ENCODE results near the gene NOTCH2. TPM values are rescaled to one million over a fixed set of nuclear protein-coding genes. Genes with fewer than 3 reads are reported as not detected.
"Not testable (repeated sequence)": the region's sequence is repeated elsewhere in the genome, so short reads cannot be mapped to it uniquely, and the experiment has no call there.

Gene NOTCH2
- polyA plus RNA-seq, 3 donors, result 47.3 to 108 (median 86.6) TPM

- H3K27me3 ChIP-seq (ENCODE audit: control insufficient read depth in 2 of 2, insufficient read depth in 2 of 2, low read length in 2 of 2); H3K36me3 Mint-ChIP-seq; intact Hi-C loops (cut with micrococcal nuclease); H3K9me3 ChIP-seq (replicated peaks in 1 of 2; ENCODE audit: control insufficient read depth in 1 of 2, insufficient read depth in 1 of 2, low read length in 2 of 2); H3K4me2 ChIP-seq (replicated peaks; ENCODE audit: extremely low read depth, low read length, poor library complexity, severe bottlenecking); DNase-seq; H3K4me1 ChIP-seq (ENCODE audit: control insufficient read depth in 1 of 2, insufficient read depth in 2 of 2, low read length in 2 of 2); H3K36me3 ChIP-seq (replicated peaks in 1 of 2; ENCODE audit: control insufficient read depth in 1 of 2, insufficient read depth in 2 of 2, low read length in 2 of 2); H3K9me3 Mint-ChIP-seq; H3K27me3 Mint-ChIP-seq (ENCODE audit: low read depth in 3 of 3); H2AFZ ChIP-seq (ENCODE audit: insufficient read depth, low read depth, low read length, poor library complexity, severe bottlenecking): not testable (repeated sequence)
- Mint-ChIP-seq H3K27ac (peak overlapping the region in 2 of 7 donors; percentile 72 to 74), H3K4me3 (peak overlapping the region; percentile 47 to 76), H3K4me1 (peaks cover 16% of the 10 kb centered on the region)
- Histone ChIP-seq H3K27ac (ENCODE audit: low read depth in 1 of 2, low read length in 2 of 2) (peak overlapping the region in 1 of 2 donors; percentile 51), H4K20me1 (ENCODE audit: insufficient read depth, low read length) (peaks cover 11% of the 10 kb centered on the region), H3K9ac (ENCODE audit: insufficient read depth, low read length, poor library complexity, severe bottlenecking) (peak overlapping the region; percentile 65), H3K4me3 (replicated peaks in 1 of 3; ENCODE audit: low read depth in 2 of 3, low read length in 3 of 3) (peak overlapping the region; percentile 35 to 83 (median 60)), H3K79me2 (ENCODE audit: insufficient read depth, low read length) (peaks cover 29% of the 10 kb centered on the region)
- WGBS (ENCODE audit: insufficient coverage), result no CpG with 5 or more reads among the region's 28 CpGs
Measured at GRCh38 chr1:120068683-120069066, 787 bp downstream of the NOTCH2 start.

- H3K27me3 ChIP-seq (ENCODE audit: control insufficient read depth in 2 of 2, insufficient read depth in 2 of 2, low read length in 2 of 2); H3K4me1 Mint-ChIP-seq; H3K9ac ChIP-seq (ENCODE audit: insufficient read depth, low read length, poor library complexity, severe bottlenecking); intact Hi-C loops (cut with micrococcal nuclease); H3K4me1 ChIP-seq (ENCODE audit: control insufficient read depth in 1 of 2, insufficient read depth in 2 of 2, low read length in 2 of 2); H3K27ac ChIP-seq (ENCODE audit: low read depth in 1 of 2, low read length in 2 of 2); H2AFZ ChIP-seq (ENCODE audit: insufficient read depth, low read depth, low read length, poor library complexity, severe bottlenecking); H3K79me2 ChIP-seq (ENCODE audit: insufficient read depth, low read length); DNase-seq; H3K36me3 ChIP-seq (replicated peaks in 1 of 2; ENCODE audit: control insufficient read depth in 1 of 2, insufficient read depth in 2 of 2, low read length in 2 of 2); H3K36me3 Mint-ChIP-seq; H3K27me3 Mint-ChIP-seq (ENCODE audit: low read depth in 3 of 3); H3K9me3 Mint-ChIP-seq; H3K9me3 ChIP-seq (replicated peaks in 1 of 2; ENCODE audit: control insufficient read depth in 1 of 2, insufficient read depth in 1 of 2, low read length in 2 of 2); H3K4me2 ChIP-seq (replicated peaks; ENCODE audit: extremely low read depth, low read length, poor library complexity, severe bottlenecking); H4K20me1 ChIP-seq (ENCODE audit: insufficient read depth, low read length); H3K4me3 ChIP-seq (replicated peaks in 1 of 3; ENCODE audit: low read depth in 2 of 3, low read length in 3 of 3); H3K4me3 Mint-ChIP-seq: not testable (repeated sequence)
- H3K27ac Mint-ChIP-seq, result peak overlapping the region in 1 of 7 donors; percentile 54
- no CpG with 5 or more reads among the region's 2 CpGs for WGBS (ENCODE audit: insufficient coverage)
Measured at GRCh38 chr1:120048208-120048607, 21.3 kb downstream of the NOTCH2 start.

- H3K9me3 ChIP-seq (replicated peaks in 1 of 2; ENCODE audit: control insufficient read depth in 1 of 2, insufficient read depth in 1 of 2, low read length in 2 of 2); H3K4me1 ChIP-seq (ENCODE audit: control insufficient read depth in 1 of 2, insufficient read depth in 2 of 2, low read length in 2 of 2); H3K27me3 ChIP-seq (ENCODE audit: control insufficient read depth in 2 of 2, insufficient read depth in 2 of 2, low read length in 2 of 2); H3K27me3 Mint-ChIP-seq (ENCODE audit: low read depth in 3 of 3); H3K9ac ChIP-seq (ENCODE audit: insufficient read depth, low read length, poor library complexity, severe bottlenecking); H3K4me3 ChIP-seq (replicated peaks in 1 of 3; ENCODE audit: low read depth in 2 of 3, low read length in 3 of 3); intact Hi-C loops (cut with micrococcal nuclease); H2AFZ ChIP-seq (ENCODE audit: insufficient read depth, low read depth, low read length, poor library complexity, severe bottlenecking); H3K36me3 Mint-ChIP-seq; H4K20me1 ChIP-seq (ENCODE audit: insufficient read depth, low read length); H3K4me1 Mint-ChIP-seq; H3K27ac Mint-ChIP-seq; H3K4me2 ChIP-seq (replicated peaks; ENCODE audit: extremely low read depth, low read length, poor library complexity, severe bottlenecking); H3K4me3 Mint-ChIP-seq; H3K79me2 ChIP-seq (ENCODE audit: insufficient read depth, low read length); H3K27ac ChIP-seq (ENCODE audit: low read depth in 1 of 2, low read length in 2 of 2); H3K36me3 ChIP-seq (replicated peaks in 1 of 2; ENCODE audit: control insufficient read depth in 1 of 2, insufficient read depth in 2 of 2, low read length in 2 of 2); H3K9me3 Mint-ChIP-seq; DNase-seq: not testable (repeated sequence)
- WGBS (ENCODE audit: insufficient coverage), result no CpG with 5 or more reads among the region's 4 CpGs
Measured at GRCh38 chr1:120041771-120042170, 27.7 kb downstream of the NOTCH2 start.

GRCh38 chr1:120032253-120032652, 37.2 kb downstream of the NOTCH2 start:
- H2AFZ ChIP-seq (ENCODE audit: insufficient read depth, low read depth, low read length, poor library complexity, severe bottlenecking); DNase-seq; H3K9me3 ChIP-seq (replicated peaks in 1 of 2; ENCODE audit: control insufficient read depth in 1 of 2, insufficient read depth in 1 of 2, low read length in 2 of 2); H3K27me3 Mint-ChIP-seq (ENCODE audit: low read depth in 3 of 3); H3K36me3 ChIP-seq (replicated peaks in 1 of 2; ENCODE audit: control insufficient read depth in 1 of 2, insufficient read depth in 2 of 2, low read length in 2 of 2); H3K27ac ChIP-seq (ENCODE audit: low read depth in 1 of 2, low read length in 2 of 2); H3K4me1 ChIP-seq (ENCODE audit: control insufficient read depth in 1 of 2, insufficient read depth in 2 of 2, low read length in 2 of 2); H3K4me3 ChIP-seq (replicated peaks in 1 of 3; ENCODE audit: low read depth in 2 of 3, low read length in 3 of 3); H3K9ac ChIP-seq (ENCODE audit: insufficient read depth, low read length, poor library complexity, severe bottlenecking); intact Hi-C loops (cut with micrococcal nuclease); H3K27me3 ChIP-seq (ENCODE audit: control insufficient read depth in 2 of 2, insufficient read depth in 2 of 2, low read length in 2 of 2); H4K20me1 ChIP-seq (ENCODE audit: insufficient read depth, low read length); H3K27ac Mint-ChIP-seq; H3K4me2 ChIP-seq (replicated peaks; ENCODE audit: extremely low read depth, low read length, poor library complexity, severe bottlenecking); H3K79me2 ChIP-seq (ENCODE audit: insufficient read depth, low read length); H3K36me3 Mint-ChIP-seq; H3K4me3 Mint-ChIP-seq; H3K9me3 Mint-ChIP-seq; H3K4me1 Mint-ChIP-seq: not testable (repeated sequence)
- WGBS (ENCODE audit: insufficient coverage), result no CpG with 5 or more reads among the region's 3 CpGs
